Raji (cell line): Measurements from ENCODE around the gene NXPE3.

Experiments used
- POLR2A ChIP-seq: IDR thresholded peaks from 2 replicates; pipeline ENCODE4 v1.6.1; 2011; ENCODE audit warnings: low read depth, low read length, control low read depth; ENCODE audit not compliant: insufficient read depth

NXPE3 gene

DNA sequence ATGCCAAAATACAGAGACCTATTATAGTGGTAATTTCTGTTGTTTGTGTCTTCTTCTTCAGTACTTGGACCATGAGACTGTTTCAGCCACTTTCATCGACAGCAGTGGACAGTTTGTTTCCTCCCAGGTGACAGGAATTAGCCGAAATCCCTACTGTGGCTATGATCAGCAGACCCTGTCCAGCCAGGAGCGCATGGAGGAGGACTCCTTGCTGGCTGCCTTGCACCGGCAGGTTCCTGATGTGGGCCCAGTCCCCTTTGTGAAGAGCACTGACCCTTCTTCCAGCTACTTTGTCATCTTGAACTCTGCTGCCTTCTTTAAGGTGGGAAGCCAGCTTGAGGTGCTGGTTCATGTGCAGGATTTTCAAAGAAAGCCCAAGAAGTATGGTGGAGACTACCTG lies 22.2 kb downstream of the NXPE3 start:
- no peak for TF ChIP-seq POLR2A

DNA sequence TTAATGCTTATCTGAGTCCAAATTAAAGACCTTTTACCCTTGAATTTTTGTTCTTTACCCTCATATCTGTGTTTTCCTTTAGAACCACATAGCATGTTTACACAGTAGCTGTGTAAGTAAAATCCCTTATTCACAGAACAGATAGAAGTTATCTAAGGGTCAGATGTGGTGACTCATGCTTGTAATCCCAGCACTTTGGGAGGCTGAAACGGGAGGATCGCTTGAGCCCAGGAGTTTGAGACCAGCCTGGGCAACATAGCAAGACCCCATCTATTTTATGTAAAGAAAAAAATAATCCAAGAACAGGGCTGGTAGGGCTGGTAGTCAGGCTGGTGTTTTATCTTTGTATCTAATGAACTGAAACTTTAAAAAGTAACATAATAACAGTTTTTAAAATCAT lies 23.2 kb downstream of the NXPE3 start:
- TF ChIP-seq POLR2A, result no peak

GRCh38 chr3:101803173-101803782 lies 24.3 kb downstream of the NXPE3 start:
- TF ChIP-seq POLR2A, result no peak

- no peak for TF ChIP-seq POLR2A
Measured at GRCh38 chr3:101803939-101804338, 24.9 kb downstream of the NXPE3 start.

- TF ChIP-seq POLR2A, result no peak
Measured at GRCh38 chr3:101806491-101806890, 27.5 kb downstream of the NXPE3 start.

- TF ChIP-seq POLR2A, result no peak
Measured at GRCh38 chr3:101807888-101808287, 28.9 kb downstream of the NXPE3 start.

DNA sequence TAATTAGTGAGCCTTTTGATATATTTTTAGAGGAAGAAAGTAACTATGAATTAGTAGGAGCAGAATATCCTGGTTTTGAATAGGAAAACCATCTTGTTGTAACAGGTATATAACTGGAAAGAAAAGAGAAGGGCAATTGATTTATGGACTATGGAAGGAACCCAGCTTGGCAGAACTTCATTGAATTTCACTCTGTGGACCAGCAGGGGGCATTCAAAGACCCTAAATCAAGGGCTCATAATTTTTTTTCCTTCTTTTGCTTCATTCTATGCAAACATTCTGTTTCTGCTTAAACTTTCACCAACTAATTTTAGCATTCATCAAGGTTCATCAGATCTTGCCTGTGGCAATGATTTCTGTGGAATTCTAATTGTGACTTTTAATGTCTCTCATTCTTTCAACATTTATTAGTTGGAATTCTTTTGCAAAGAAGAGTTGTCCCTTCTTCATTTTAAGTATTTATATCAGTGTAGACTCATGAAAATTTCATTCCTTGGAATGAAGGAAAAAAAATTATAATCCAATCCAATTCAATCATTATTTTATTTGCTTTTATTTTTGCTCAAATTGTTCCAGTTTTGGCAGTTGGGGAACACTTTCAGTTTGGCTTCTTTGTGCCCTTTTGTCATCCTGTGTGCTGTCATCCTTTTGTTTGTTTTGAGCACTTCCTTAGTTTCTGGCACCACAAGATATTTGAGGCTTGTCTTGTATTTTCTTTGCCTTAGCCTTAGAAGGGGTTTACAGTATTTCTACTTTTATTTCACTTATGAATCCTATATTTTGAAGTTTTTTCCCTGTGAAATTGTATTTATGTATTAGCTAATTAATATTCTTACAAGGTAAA lies 30.4 kb downstream of the NXPE3 start:
- TF ChIP-seq POLR2A, result no peak

DNA sequence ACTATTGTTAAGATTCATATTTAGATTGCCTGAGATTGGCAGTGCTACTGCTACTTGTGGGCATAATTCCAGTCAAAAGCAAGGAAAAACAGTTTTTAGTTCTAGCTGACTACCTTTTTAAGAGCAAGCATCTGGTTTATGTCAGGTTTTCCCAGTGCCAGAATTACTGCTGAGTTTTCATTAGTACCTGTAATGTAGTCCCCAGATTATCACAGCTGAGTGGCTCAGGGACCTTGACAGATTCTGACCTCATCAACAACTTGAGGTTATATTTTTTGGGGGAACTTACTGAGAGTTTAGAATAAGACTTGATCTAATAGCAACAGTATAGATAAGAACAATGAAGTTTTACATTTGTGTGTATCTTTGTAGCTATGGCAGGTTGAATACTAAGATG lies 31.0 kb downstream of the NXPE3 start:
- no peak for TF ChIP-seq POLR2A

GRCh38 chr3:101811875-101812274 lies 32.9 kb downstream of the NXPE3 start:
- no peak for TF ChIP-seq POLR2A

DNA sequence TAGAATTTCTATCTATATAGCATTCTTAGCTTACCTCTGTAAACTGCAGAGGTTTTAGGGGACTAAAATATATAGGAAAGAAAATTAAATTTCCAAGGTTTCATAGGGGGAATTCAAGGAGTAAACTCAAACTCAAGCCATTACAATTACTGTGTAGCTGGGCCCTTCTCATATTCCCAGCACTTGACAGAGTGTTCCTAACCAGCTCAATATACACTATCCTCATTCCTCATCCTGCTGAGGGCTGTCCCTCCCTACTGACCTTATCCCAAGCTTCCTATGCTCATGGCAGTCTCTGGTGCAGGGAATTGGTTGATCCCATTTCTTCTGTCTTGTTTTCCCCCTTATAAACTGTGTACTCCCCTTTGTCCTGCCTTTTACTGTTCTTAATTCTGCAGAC lies 33.9 kb downstream of the NXPE3 start:
- TF ChIP-seq POLR2A, result no peak

- no peak for TF ChIP-seq POLR2A
Measured at GRCh38 chr3:101813817-101814440, 34.9 kb downstream of the NXPE3 start.

GRCh38 chr3:101814835-101815234 lies 35.8 kb downstream of the NXPE3 start:
- TF ChIP-seq POLR2A, result no peak

DNA sequence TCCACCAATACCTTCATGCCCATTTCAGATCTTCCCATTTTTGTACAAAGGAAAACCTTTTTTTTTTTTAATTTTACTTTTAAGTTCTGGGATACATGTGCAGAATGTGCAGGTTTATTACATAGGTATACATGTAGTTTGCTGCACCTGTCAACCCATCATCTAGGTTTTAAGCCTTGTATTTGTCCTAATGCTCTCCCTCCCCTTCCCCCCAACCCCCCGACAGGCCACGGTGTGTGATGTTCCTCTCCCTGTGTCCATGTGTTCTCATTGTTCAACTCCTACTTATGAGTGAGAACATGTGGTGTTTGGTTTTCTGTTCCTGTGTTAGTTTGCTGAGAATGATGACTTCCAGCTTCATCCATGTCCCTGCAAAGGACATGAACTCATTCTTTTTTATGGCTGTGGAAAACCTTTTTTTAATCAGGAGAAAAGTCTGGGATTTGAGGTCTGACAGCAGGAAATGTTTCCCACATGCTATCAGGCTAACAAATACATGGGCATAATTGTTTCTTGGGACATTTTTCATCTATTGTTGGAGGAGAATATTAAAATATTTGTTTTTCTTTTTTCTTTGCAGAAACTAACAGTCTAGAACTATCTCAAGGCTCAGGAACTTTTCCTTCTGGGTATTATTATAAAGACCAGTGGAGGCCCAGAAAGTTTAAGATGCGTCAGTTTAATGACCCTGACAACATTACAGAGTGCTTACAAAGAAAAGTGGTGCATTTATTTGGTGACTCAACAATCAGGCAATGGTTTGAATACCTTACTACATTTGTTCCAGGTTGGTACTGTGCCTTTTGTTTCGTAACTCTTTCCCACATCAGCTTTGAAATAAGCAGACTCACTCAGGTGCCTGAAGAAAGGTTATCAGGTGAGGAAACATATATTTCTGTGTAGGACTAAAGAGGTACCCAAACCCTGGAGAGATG lies 37.5 kb downstream of the NXPE3 start:
- TF ChIP-seq POLR2A, result no peak

DNA sequence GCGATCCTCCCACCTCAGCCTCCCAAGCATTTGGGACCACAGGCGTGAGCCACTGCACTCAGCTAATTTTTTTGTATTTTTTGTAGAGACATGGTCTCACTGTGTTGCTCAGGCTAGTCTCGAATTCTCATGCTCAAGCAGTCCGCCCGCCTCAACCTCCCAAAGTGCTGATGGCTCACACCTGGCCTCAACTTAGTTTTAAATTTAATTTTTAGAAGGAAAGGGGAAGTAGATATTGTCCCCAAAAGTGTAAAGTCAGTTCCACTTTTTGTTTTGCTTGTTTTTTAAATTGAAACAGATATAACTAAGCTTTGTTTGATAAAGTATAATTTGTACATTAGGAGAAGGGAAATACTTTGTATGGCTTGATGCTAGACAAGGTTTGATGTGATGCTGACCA lies 39.0 kb downstream of the NXPE3 start:
- TF ChIP-seq POLR2A, result no peak

GRCh38 chr3:101819649-101820206 lies 40.7 kb downstream of the NXPE3 start:
- TF ChIP-seq POLR2A, result no peak
